Hepatocyte (in vitro differentiated cells): ENCODE results near the gene CORO7. TPM values are rescaled to one million over a fixed set of nuclear protein-coding genes. Genes with fewer than 3 reads are reported as not detected.

Source experiments
- DNase-seq: peaks from one replicate; pipeline ENCODE4 v3.0.0-alpha.2; 2016; ENCODE audit warnings: low spot score
- H2AFZ ChIP-seq: fragments of 200-600 bp; sonication (generic); 2 replicates; pipeline ENCODE4 v1.6.0; 2016; ENCODE audit warnings: antibody characterized with exemption, mild to moderate bottlenecking
- H3K27ac ChIP-seq: fragments of 200-600 bp; sonication (generic); 2 replicates; pipeline ENCODE4 v1.5.1; 2016; ENCODE audit warnings: mild to moderate bottlenecking
- H3K27me3 ChIP-seq: fragments of 200-600 bp; sonication (generic); 2 replicates; pipeline ENCODE4 v1.6.1; 2016
- H3K36me3 ChIP-seq: fragments of 200-600 bp; sonication (generic); replicated peaks from 2 replicates; pipeline ENCODE4 v1.5.1; 2016; ENCODE audit warnings: low read depth; ENCODE audit not compliant: insufficient read depth
- H3K4me1 ChIP-seq: fragments of 200-600 bp; sonication (generic); 2 replicates; pipeline ENCODE4 v1.5.1; 2016; ENCODE audit warnings: mild to moderate bottlenecking, moderate library complexity; ENCODE audit not compliant: insufficient read depth
- H3K4me2 ChIP-seq: fragments of 200-600 bp; sonication (generic); 2 replicates; pipeline ENCODE4 v1.6.0; 2016
- H3K4me3 ChIP-seq: fragments of 200-600 bp; sonication (generic); 2 replicates; pipeline ENCODE4 v1.5.1; 2016; ENCODE audit warnings: mild to moderate bottlenecking
- H3K79me2 ChIP-seq: fragments of 200-600 bp; sonication (generic); 2 replicates; pipeline ENCODE4 v1.6.0; 2017; ENCODE audit warnings: mild to moderate bottlenecking
- H3K9me2 ChIP-seq: fragments of 200-600 bp; sonication (generic); replicated peaks from 2 replicates; pipeline ENCODE4 v1.6.0; 2017; ENCODE audit warnings: mild to moderate bottlenecking; ENCODE audit not compliant: insufficient read depth
- H3K9me3 ChIP-seq: fragments of 200-600 bp; sonication (generic); 2 replicates; pipeline ENCODE4 v1.5.1; 2016; ENCODE audit warnings: low read depth, mild to moderate bottlenecking
- H4K20me1 ChIP-seq: fragments of 200-600 bp; sonication (generic); 2 replicates; pipeline ENCODE4 v1.6.0; 2016; ENCODE audit warnings: mild to moderate bottlenecking; ENCODE audit not compliant: insufficient read depth, poor library complexity, severe bottlenecking
- EZH2 ChIP-seq: fragments of 200-600 bp; sonication (generic); IDR thresholded peaks from 2 replicates; pipeline ENCODE4 v1.6.1; 2016; ENCODE audit warnings: antibody characterized with exemption, mild to moderate bottlenecking, borderline replicate concordance
- EZH2phosphoT487 ChIP-seq: fragments of 200-600 bp; sonication (generic); IDR thresholded peaks from one replicate; pipeline ENCODE4 v1.6.1; 2018; ENCODE audit warnings: antibody characterized with exemption, mild to moderate bottlenecking, low read depth, moderate library complexity; ENCODE audit not compliant: unreplicated experiment, severe bottlenecking
- WGBS: methylation state at CpG from one replicate; pipeline ENCODE4 v1.1.6; 2016; ENCODE audit warnings: low lambda C conversion rate; ENCODE audit errors: missing lambda C conversion rate; 5-methylcytosine and 5-hydroxymethylcytosine counted together
- polyA plus RNA-seq: library from polyadenylated mRNA; unstranded; fragments of >200 nt; fragmentation: Nextera tagmentation; extraction: Ambion mirVana; gene quantifications from 2 replicates; pipeline ENCODE4 v1.2.1, GENCODE V29; 2016
- total RNA-seq: library from RNA; depleted of rRNA; stranded (reverse); fragments of >200 nt; gene quantifications from 2 replicates; pipeline ENCODE4 v1.2.3, GENCODE V29; 2014
- TF ChIP-seq, protein P1 (sequence below): fragments of 200-600 bp; sonication (generic); IDR thresholded peaks from 2 replicates; pipeline ENCODE4 v1.5.1; 2016; ENCODE audit warnings: antibody characterized with exemption, mild to moderate bottlenecking; ENCODE audit not compliant: poor library complexity

CORO7 gene
- total and polyA plus RNA-seq, 2 experiments from 2014 or later, result 18.2 to 33.3 TPM

DNA sequence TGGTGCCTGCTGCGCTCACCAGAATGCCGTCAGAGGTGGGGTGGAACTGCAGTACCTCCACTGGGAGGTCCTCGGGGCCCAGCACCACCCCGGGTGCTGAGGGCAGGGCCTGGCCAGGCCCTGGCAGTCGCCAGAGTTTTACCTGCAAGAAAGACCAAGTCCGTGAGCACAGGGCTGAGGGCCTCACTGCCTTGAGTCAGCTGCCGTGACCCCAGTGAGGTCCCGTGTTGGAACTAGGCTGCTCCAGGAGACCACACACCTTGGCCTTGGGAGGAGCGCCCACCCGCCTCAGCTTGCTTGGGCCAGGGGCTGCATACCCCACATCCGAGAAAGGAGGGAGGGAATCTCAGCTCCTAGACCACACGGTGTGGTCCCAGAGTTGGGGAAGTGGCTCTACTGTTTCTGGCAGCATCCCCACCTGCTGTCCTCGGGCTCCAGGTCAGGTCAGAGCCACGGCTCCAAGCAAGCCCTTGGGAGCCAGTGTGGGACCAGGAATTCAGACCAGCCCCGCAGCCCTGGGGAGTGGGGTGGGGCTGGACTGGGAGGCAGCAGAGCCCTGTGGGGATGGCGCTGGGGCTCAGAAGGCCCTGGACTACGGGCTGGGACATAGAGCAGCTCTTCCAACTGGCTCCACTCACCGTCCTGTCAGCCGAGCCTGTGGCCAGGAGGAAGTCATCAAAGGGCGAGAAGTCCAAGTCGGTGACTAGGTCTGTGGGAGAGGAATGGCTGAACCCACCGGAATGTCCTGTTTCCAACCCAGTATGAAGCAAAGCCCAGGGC is 8.7 kb downstream of the CORO7 start:
- 90% methylated on average over 22 of the region's 22 CpGs for WGBS
- no peaks in the 10 kb centered on the region for H3K4me1 ChIP-seq
- no peak overlapping the region for H3K27ac ChIP-seq
- no peaks in the 10 kb centered on the region for H4K20me1 ChIP-seq
- no peak overlapping the region for H3K4me3 ChIP-seq
- H3K4me2 ChIP-seq, result no peak overlapping the region
- DNase-seq, result no peak
- H3K36me3 ChIP-seq, result no peaks in the 10 kb centered on the region
- H3K79me2 ChIP-seq, result peaks cover under 1% of the 10 kb centered on the region
- no peaks in the 10 kb centered on the region for H3K9me3 ChIP-seq
- H3K27me3 ChIP-seq, result no peaks in the 10 kb centered on the region
- H2AFZ ChIP-seq, result no peak overlapping the region
- no peaks in the 10 kb centered on the region for H3K9me2 ChIP-seq
- TF ChIP-seq EZH2 (no peak), EZH2phosphoT487 (no peak)
- TF ChIP-seq, protein P1, sequence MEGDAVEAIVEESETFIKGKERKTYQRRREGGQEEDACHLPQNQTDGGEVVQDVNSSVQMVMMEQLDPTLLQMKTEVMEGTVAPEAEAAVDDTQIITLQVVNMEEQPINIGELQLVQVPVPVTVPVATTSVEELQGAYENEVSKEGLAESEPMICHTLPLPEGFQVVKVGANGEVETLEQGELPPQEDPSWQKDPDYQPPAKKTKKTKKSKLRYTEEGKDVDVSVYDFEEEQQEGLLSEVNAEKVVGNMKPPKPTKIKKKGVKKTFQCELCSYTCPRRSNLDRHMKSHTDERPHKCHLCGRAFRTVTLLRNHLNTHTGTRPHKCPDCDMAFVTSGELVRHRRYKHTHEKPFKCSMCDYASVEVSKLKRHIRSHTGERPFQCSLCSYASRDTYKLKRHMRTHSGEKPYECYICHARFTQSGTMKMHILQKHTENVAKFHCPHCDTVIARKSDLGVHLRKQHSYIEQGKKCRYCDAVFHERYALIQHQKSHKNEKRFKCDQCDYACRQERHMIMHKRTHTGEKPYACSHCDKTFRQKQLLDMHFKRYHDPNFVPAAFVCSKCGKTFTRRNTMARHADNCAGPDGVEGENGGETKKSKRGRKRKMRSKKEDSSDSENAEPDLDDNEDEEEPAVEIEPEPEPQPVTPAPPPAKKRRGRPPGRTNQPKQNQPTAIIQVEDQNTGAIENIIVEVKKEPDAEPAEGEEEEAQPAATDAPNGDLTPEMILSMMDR, result no peak

DNA sequence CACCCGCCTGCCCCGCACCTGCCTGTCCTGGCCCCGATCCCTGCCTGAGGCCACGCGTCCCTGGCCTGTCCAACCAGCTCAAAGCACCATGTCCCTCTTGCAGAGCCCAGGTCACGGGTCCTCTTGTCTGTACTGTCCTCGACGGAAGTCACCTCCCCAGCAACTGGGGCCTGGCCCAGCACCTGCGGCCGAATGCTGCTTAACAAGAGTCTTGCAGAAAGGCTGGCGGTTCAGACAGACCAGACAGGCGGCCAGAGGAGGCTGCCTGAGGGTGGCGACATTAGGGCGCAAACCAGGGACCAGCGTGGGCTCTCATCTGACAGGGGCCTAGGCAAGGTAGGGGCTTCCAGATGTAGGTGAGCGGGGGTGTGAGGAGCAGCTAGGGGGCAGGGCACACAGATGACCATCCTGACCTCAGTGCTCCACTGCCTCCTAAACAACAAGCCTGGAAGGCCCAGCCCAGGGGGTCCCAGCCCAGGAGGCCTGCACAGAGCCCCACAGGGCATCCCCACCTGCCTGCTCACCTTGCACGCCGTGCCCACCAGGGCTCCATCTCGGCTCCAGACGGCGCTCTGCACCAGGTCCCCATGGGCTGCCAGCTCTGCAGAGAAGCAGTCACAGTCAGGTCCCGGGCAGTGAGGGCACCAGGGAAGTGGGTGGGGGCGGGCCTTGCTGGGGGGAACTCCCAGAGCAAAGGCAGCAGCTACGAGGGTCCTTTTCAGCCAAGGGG is 11.3 kb downstream of the CORO7 start:
- no peak for TF ChIP-seq EZH2
- no peak for TF ChIP-seq EZH2phosphoT487
- TF ChIP-seq, protein P1, result no peak
- no peak overlapping the region for H3K27ac ChIP-seq
- H3K27me3 ChIP-seq, result no peaks in the 10 kb centered on the region
- no peaks in the 10 kb centered on the region for H3K9me2 ChIP-seq
- no peaks in the 10 kb centered on the region for H3K4me1 ChIP-seq
- no peak overlapping the region for H3K4me2 ChIP-seq
- no peak overlapping the region for H2AFZ ChIP-seq
- no peaks in the 10 kb centered on the region for H3K9me3 ChIP-seq
- H3K36me3 ChIP-seq, result no peaks in the 10 kb centered on the region
- no peak for DNase-seq
- no peaks in the 10 kb centered on the region for H4K20me1 ChIP-seq
- no peak overlapping the region for H3K4me3 ChIP-seq
- H3K79me2 ChIP-seq, result no peaks in the 10 kb centered on the region
- WGBS, result 96% methylated on average over 23 of the region's 24 CpGs

DNA sequence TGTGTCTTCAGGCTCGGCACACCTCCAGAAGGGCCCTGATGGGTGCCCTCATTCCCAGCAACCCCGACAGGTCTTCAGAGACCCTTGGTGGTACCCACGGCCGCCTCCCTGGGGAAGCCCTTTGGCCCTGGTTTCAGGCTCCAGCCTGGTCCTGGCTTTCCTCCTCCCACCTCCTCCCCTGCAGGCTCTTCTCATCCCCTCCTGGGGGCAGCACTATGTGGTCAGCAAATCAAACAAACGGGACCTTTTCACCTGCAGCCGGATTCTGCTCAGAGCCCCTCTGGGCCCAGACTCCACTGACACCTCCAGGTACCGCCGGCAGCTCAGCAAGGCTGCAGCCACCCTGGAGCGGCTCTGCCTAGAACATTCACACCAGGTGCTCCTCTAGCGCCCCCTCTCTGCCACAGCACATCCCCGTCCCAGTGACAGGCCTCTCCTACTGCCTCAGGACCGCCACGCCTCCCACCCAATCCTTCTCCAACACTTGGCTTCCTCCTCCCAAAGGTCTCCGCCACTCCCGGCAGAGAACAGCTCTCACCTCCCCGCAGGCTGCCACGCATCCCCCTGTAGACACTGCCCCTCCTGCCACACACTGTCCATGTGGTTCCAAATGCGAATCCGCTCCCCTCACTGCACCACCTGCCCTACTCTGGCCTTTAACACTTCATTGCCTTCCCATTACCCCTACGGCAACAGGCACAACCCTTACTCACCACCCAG is 12.0 kb downstream of the CORO7 start:
- Histone ChIP-seq H3K4me1 (no peaks in the 10 kb centered on the region), H4K20me1 (no peaks in the 10 kb centered on the region), H3K4me2 (no peak overlapping the region), H3K4me3 (no peak overlapping the region), H2AFZ (no peak overlapping the region), H3K27ac (no peak overlapping the region), H3K79me2 (no peaks in the 10 kb centered on the region), H3K9me3 (no peaks in the 10 kb centered on the region), H3K36me3 (no peaks in the 10 kb centered on the region), H3K9me2 (no peaks in the 10 kb centered on the region), H3K27me3 (no peaks in the 10 kb centered on the region)
- DNase-seq, result peak; percentile 74
- TF ChIP-seq EZH2, result no peak
- TF ChIP-seq, protein P1, result peak; percentile 67
- WGBS, result 68% methylated on average over 19 of the region's 20 CpGs
